Progenitor cell of endocrine pancreas (in vitro differentiated cells): ENCODE data around the gene SPATA16. TPM values are rescaled to one million over a fixed set of nuclear protein-coding genes. Genes with fewer than 3 reads are reported as not detected.

Source experiments
- DNase-seq: peaks from one replicate; pipeline ENCODE4 v3.0.0; 2021; ENCODE audit warnings: low spot score; ENCODE audit not compliant: unreplicated experiment
- H3K27ac Mint-ChIP-seq: 2 replicates; pipeline ENCODE4 v1.8.0; 2021; ENCODE audit warnings: mild to moderate bottlenecking, moderate library complexity, mixed read lengths
- H3K27me3 Mint-ChIP-seq: 2 replicates; pipeline ENCODE4 v1.8.0; 2021; ENCODE audit warnings: mixed read lengths
- H3K36me3 Mint-ChIP-seq: 2 replicates; pipeline ENCODE4 v1.8.0; 2022; ENCODE audit warnings: mixed read lengths; ENCODE audit not compliant: insufficient read depth
- H3K4me1 Mint-ChIP-seq: 2 replicates; pipeline ENCODE4 v1.8.0; 2021; ENCODE audit warnings: low read depth, mixed read lengths
- H3K4me3 Mint-ChIP-seq: 2 replicates; pipeline ENCODE4 v1.8.0; 2021; ENCODE audit warnings: low read depth, mild to moderate bottlenecking, moderate library complexity, mixed read lengths
- H3K9me3 Mint-ChIP-seq: 2 replicates; pipeline ENCODE4 v1.8.0; 2021; ENCODE audit warnings: low read depth, mixed read lengths
- total RNA-seq: library from RNA; stranded (reverse); gene quantifications from 2 replicates; pipeline ENCODE4 v1.2.1, GENCODE V29; 2021
- TF ChIP-seq, protein P1 (sequence below): fragments of 200-600 bp; sonication (generic); IDR thresholded peaks from one replicate; pipeline ENCODE4 v1.5.0; 2021; ENCODE audit warnings: antibody characterized with exemption, mild to moderate bottlenecking; ENCODE audit not compliant: unreplicated experiment

The SPATA16 gene
- total RNA-seq, 1 donor from 2014 or later = 0.43 TPM

- H3K27ac Mint-ChIP-seq = no peak overlapping the region
- TF ChIP-seq, protein P1, sequence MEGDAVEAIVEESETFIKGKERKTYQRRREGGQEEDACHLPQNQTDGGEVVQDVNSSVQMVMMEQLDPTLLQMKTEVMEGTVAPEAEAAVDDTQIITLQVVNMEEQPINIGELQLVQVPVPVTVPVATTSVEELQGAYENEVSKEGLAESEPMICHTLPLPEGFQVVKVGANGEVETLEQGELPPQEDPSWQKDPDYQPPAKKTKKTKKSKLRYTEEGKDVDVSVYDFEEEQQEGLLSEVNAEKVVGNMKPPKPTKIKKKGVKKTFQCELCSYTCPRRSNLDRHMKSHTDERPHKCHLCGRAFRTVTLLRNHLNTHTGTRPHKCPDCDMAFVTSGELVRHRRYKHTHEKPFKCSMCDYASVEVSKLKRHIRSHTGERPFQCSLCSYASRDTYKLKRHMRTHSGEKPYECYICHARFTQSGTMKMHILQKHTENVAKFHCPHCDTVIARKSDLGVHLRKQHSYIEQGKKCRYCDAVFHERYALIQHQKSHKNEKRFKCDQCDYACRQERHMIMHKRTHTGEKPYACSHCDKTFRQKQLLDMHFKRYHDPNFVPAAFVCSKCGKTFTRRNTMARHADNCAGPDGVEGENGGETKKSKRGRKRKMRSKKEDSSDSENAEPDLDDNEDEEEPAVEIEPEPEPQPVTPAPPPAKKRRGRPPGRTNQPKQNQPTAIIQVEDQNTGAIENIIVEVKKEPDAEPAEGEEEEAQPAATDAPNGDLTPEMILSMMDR = no peak
- no peak for DNase-seq
- H3K4me1 Mint-ChIP-seq = peaks cover 5% of the 10 kb centered on the region
- no peak overlapping the region for H3K4me3 Mint-ChIP-seq
- H3K9me3 Mint-ChIP-seq = no peaks in the 10 kb centered on the region
- peaks cover 3% of the 10 kb centered on the region for H3K36me3 Mint-ChIP-seq
- no peaks in the 10 kb centered on the region for H3K27me3 Mint-ChIP-seq
Measured at GRCh38 chr3:173007079-173007723, 133.8 kb downstream of the SPATA16 start.

- Mint-ChIP-seq H3K36me3 (peaks cover 3% of the 10 kb centered on the region), H3K27me3 (no peaks in the 10 kb centered on the region), H3K27ac (no peak overlapping the region), H3K4me3 (no peak overlapping the region), H3K9me3 (no peaks in the 10 kb centered on the region), H3K4me1 (peaks cover 10% of the 10 kb centered on the region)
- TF ChIP-seq, protein P1 = no peak
- DNase-seq = no peak
Measured at GRCh38 chr3:173006006-173006405, 135.0 kb downstream of the SPATA16 start.

DNA sequence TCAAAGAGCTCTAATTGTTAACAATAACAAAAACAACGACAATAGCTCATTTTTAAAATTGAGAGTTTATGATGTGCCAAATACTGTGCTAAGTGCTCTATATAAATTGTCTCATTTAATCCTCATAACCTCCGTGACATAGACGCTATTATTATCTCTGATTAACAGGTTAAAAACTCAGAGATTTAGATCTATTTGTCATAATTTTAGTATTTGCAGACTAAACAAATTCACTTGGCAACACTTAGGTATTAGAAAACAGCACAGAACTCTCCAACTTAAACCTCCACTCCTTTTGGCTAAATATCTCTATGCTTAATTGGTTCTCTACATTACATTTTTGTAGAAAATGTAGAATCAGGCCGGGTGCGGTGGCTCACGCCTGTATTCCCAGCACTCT is 136.4 kb downstream of the SPATA16 start:
- H3K4me3 Mint-ChIP-seq = no peak overlapping the region
- no peak overlapping the region for H3K27ac Mint-ChIP-seq
- H3K9me3 Mint-ChIP-seq = peaks cover 4% of the 10 kb centered on the region
- peaks cover 10% of the 10 kb centered on the region for H3K4me1 Mint-ChIP-seq
- H3K27me3 Mint-ChIP-seq = no peaks in the 10 kb centered on the region
- TF ChIP-seq, protein P1 = no peak
- no peak for DNase-seq
- no peaks in the 10 kb centered on the region for H3K36me3 Mint-ChIP-seq

- H3K27ac Mint-ChIP-seq = no peak overlapping the region
- H3K4me3 Mint-ChIP-seq = no peak overlapping the region
- H3K9me3 Mint-ChIP-seq = peaks cover 4% of the 10 kb centered on the region
- TF ChIP-seq, protein P1 = no peak
- no peak for DNase-seq
- H3K4me1 Mint-ChIP-seq = peaks cover 10% of the 10 kb centered on the region
- no peaks in the 10 kb centered on the region for H3K27me3 Mint-ChIP-seq
- H3K36me3 Mint-ChIP-seq = no peaks in the 10 kb centered on the region
Measured at GRCh38 chr3:173003956-173004355, 137.1 kb downstream of the SPATA16 start.

DNA sequence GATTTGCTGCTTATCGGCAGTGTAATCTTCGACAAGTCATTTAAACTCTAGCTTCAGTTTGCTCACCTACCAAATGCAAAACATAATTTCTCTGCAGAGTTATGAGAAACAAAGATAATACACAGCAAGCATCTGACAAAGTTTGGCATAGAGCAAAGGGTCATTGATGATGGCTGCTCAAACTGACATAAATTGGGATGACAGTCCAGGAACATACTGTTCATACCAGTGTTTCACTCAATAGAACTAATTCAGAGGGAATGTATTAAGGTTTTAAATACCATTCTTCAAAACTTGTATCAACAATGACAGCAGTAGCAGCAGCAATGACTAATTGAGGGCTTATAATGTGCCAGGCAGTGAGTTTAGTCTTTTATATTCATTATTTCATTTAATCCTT is 137.6 kb downstream of the SPATA16 start:
- no peaks in the 10 kb centered on the region for H3K27me3 Mint-ChIP-seq

More for the DNA sequence above, 137.6 kb downstream of the SPATA16 start:
- Mint-ChIP-seq H3K4me3 (no peak overlapping the region), H3K36me3 (no peaks in the 10 kb centered on the region), H3K9me3 (peaks cover 4% of the 10 kb centered on the region), H3K27ac (no peak overlapping the region), H3K4me1 (peaks cover 10% of the 10 kb centered on the region)
- TF ChIP-seq, protein P1 = no peak
- DNase-seq = no peak
